Mesodermal cell (in vitro differentiated cells): ENCODE results near the gene PTK7.
A peak's percentile ranks its signal among the peaks of the same experiment; 100 is the strongest.

Source experiments
- H3K27ac ChIP-seq: 2 replicates; pipeline ENCODE4 v1.7.0; 2013; ENCODE audit warnings: mild to moderate bottlenecking, low read depth, low read length, moderate library complexity; ENCODE audit not compliant: severe bottlenecking
- H3K36me3 ChIP-seq: 2 replicates; pipeline ENCODE4 v1.7.1; 2013; ENCODE audit warnings: mild to moderate bottlenecking, low read length, moderate library complexity; ENCODE audit not compliant: control insufficient read depth, insufficient read depth
- H3K4me1 ChIP-seq: one replicate; pipeline ENCODE4 v1.7.1; 2013; ENCODE audit warnings: mild to moderate bottlenecking, low read length; ENCODE audit not compliant: insufficient read depth, control insufficient read depth, poor library complexity, severe bottlenecking
- H3K4me3 ChIP-seq: 2 replicates; pipeline ENCODE4 v1.7.0; 2013; ENCODE audit warnings: low read length, control low read depth, mild to moderate bottlenecking; ENCODE audit not compliant: insufficient read depth, poor library complexity, severe bottlenecking; ENCODE audit errors: extremely low read depth
- H3K9me3 ChIP-seq: 2 replicates; pipeline ENCODE4 v1.7.1; 2013; ENCODE audit warnings: mild to moderate bottlenecking, low read length, moderate library complexity; ENCODE audit not compliant: control insufficient read depth
- WGBS, 2 experiments: methylation state at CpG; one replicate each; pipeline ENCODE4 v1.1.5; 2013; ENCODE audit warnings: missing lambda C conversion rate in 2 of 2; ENCODE audit not compliant: insufficient coverage in 2 of 2; 5-methylcytosine and 5-hydroxymethylcytosine counted together

The PTK7 gene

DNA sequence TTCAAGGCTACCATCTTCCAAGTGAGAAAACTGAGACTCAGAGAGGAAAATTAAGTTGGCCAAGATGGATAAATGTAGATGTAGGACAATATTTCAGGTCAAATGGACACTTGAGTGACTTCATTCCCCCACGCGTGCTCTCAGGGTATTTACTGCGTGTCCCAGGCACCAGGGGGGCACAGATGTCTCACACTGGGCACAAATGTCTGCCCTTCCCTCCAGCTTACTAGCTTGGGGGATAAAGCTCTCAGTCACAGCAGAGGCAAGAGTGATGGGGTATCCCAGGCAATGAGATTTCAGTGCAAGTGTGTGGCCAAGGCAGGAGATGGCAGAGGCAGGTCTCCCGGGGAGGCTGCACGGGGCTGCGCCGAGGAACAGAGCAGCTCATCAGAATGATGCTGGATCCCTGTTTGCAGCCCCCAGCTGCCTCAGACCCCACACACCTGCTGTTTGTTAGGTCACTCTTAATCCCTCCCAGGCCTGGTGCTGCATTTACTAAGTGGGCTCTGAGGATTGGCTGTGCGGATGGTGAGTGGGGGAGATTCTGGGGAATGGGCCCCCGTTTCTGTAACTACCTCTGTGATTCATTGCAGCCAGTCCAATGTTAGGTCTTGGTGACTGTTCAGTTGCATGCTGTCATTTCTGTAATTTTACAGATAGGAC lies 44.1 kb downstream of the PTK7 start:
- 92 to 97% methylated on average over 8 to 9 of the region's 9 CpGs for WGBS, 2 experiments
- no peaks in the 10 kb centered on the region for H3K9me3 ChIP-seq
- no peak overlapping the region for H3K4me3 ChIP-seq
- peaks cover 6% of the 10 kb centered on the region for H3K36me3 ChIP-seq
- H3K27ac ChIP-seq, result peak overlapping the region; percentile 92
- peaks cover 64% of the 10 kb centered on the region for H3K4me1 ChIP-seq

DNA sequence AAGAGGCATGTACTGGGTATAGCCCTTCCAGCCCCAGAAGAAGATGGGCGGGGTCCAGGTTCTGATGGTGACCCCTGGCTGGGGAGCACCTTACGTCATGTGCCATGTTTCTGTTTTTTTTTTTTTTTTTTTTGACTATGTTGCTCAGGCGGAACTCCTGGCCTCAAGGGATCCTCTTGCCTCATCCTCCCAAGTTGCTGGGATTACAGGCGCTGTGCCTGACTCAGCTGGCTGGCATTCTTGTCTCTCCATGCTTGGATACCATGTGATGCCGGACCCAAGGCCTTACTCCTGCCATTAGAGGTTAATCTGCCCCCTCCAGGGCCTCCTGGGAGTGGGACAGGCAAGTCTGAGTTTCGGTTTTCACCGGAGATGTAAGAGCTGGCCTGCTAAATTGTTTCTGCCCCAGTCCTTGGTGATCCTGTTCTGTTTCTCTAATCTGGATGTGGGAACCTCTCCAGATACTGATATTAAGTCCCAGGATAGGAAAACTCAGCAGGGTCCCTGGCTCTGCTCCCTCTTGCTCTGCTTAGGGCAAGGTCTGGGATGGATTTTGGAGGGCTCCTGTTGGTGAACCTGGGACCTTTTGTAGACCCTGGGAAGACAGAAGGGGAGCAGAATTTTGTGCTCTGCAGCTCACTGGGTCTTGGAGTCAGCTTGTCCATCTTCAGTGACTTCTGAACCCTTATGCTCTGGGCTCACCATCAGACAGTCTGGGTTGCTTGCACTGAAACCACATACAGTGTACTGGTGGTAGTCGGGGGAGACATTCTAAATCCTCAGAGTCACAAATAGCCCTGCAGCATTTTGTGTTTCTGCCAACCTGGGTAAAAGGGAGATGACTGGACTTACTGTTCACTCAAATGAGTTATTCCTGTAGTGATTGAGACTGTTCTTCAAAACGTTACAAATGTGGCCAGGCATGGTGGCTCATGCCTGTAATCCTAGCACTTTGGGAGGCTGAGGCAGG lies 45.1 kb downstream of the PTK7 start:
- Histone ChIP-seq H3K4me3 (no peak overlapping the region), H3K27ac (peak overlapping the region; percentile 92)

DNA sequence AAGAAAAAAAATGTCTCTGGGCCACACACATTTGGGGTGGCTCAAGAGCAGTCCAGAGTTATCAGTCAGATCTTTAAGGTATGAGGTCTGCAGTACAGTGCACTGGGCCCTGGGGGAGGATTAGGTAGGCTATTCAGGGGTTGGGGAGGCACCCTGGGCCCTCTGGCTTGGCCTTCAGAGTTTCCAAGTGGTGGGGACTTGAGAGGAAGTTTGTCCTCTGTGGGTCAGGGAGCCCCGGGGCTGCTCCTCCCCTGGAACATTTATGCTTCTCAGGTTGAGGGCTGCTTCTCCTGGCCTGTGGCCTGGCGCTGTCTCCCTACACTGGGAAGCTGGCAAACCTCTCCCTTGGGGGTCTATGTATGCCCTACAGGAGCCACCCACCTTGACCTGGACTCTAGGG lies 46.0 kb downstream of the PTK7 start:
- Histone ChIP-seq H3K36me3 (peaks cover 5% of the 10 kb centered on the region), H3K9me3 (no peaks in the 10 kb centered on the region), H3K4me1 (peaks cover 59% of the 10 kb centered on the region), H3K4me3 (no peak overlapping the region), H3K27ac (peak overlapping the region; percentile 92)
- WGBS, 2 experiments, result 100% methylated on average over 1 to 2 of the region's 2 CpGs

More for the DNA sequence above, 45.1 kb downstream of the PTK7 start:
- 85 to 92% methylated on average over 8 to 9 of the region's 9 CpGs for WGBS, 2 experiments
- peaks cover 6% of the 10 kb centered on the region for H3K36me3 ChIP-seq
- no peaks in the 10 kb centered on the region for H3K9me3 ChIP-seq
- peaks cover 63% of the 10 kb centered on the region for H3K4me1 ChIP-seq

DNA sequence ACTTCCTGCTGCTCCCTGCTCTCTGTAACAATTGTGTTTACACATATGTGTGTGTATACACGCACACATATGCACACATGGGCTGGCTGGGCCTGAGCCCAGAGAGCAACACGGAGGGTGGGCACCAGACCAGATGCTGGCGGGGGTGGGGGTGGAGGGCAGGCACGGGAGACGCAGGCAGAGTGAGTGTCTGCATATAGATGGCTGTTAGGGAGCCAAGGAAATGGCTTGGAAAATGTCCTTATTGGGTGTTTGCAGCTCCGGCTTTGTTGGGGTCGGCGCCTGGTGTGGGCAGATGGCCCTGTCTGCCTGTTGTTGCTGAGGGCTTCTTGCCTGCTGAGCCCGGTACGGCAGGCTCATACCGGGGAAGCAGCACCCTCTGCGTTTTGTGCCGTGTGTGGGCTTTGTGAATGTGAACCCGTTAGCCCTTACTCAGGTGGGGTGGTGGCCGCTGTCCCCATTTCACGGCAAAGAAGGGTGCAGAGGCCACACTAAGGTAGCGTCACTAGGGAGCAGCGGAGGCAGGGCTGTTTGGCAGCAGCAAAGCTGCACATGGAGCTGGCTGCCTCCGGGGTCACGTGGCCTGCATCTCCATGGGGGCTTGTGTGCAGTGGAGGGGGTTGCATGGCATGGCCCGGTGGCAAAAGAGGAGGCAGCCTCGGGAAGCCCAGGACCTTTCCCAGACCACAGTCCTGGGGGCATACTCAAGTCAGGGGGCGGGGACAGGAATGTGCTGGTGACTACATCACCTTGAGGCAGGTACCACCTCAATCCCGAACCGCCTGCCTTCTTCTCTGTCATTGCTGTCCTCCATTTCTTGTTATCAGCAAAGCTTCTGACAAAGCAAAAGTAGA lies 47.6 kb downstream of the PTK7 start:
- peaks cover 59% of the 10 kb centered on the region for H3K4me1 ChIP-seq
- peak overlapping the region; percentile 88 for H3K27ac ChIP-seq
- H3K9me3 ChIP-seq, result no peaks in the 10 kb centered on the region
- H3K36me3 ChIP-seq, result no peaks in the 10 kb centered on the region
- no peak overlapping the region for H3K4me3 ChIP-seq
- 81% methylated on average over 23 to 24 of the region's 25 CpGs for WGBS, 2 experiments

DNA sequence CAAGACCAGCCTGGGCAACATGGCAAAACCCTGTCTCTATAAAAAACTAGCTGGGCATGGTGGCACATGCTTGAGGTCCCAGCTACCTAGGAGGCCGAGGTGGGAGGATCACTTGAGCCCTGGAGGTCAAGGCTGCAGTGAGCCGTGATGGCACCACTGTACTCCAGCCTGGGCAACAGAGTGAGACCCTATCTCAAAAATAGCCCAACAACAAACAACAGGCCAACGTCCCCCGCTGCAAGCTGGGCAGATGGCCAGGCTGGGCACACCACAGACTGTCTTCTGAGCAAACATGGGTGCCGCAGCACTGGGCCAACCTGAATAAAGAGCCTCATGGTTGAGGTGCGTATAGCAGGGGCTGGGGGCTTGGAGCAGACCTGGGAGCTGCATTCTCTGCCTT lies 48.4 kb downstream of the PTK7 start:
- Histone ChIP-seq H3K36me3 (peaks cover 2% of the 10 kb centered on the region), H3K27ac (peak overlapping the region; percentile 88), H3K4me1 (peaks cover 59% of the 10 kb centered on the region), H3K4me3 (no peak overlapping the region), H3K9me3 (no peaks in the 10 kb centered on the region)
- WGBS, 2 experiments, result 96 to 99% methylated on average over 4 to 5 of the region's 6 CpGs

DNA sequence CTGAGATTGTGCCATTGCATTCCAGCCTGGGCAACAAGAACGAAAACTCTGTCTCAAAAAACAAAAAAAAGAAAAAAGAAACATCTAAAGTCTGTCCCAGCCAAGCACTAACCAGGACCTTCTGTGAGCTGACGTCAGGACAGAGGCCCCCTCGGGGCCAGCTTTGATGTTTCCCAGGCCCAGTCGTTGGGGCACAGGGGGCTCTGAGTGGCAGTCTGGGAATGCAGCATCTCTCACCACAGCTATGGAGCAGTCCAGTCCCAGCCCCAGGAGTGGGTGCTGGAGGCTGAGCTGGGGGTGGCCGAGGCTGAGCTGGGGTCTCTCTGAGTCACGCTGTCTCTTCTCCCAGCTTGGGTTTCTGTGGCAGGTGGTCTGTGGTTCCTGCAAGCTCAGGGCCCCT lies 49.0 kb downstream of the PTK7 start:
- H3K9me3 ChIP-seq, result no peaks in the 10 kb centered on the region
- WGBS, 2 experiments, result 68 to 73% methylated on average over 5 to 6 of the region's 6 CpGs
- peak overlapping the region; percentile 88 for H3K27ac ChIP-seq
- H3K36me3 ChIP-seq, result peaks cover 7% of the 10 kb centered on the region
- no peak overlapping the region for H3K4me3 ChIP-seq
- H3K4me1 ChIP-seq, result peaks cover 56% of the 10 kb centered on the region

DNA sequence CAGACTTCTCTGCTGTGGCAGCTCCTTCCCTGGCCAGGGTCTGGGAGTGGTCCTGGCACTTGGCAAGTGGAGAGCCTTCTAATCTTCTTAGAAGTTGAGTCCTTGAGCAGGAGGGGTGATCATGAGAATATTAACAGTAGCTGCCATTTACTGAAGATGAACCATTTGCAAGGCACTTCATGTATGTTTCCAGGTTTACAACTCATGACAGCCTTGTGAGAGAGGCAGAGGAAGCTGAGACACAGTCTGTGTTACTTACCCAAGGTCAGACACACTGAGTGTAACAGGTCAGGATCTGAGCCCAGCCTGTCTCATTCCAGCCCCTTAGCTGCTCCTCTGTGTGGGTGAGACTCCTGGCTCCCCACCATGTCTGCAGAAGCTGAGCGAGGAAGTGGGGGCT lies 49.4 kb downstream of the PTK7 start:
- Histone ChIP-seq H3K4me3 (no peak overlapping the region), H3K36me3 (peaks cover 10% of the 10 kb centered on the region), H3K9me3 (no peaks in the 10 kb centered on the region), H3K4me1 (peaks cover 52% of the 10 kb centered on the region), H3K27ac (peak overlapping the region; percentile 88)
- 86 to 100% methylated on average over 1 of the region's 1 CpG for WGBS, 2 experiments

DNA sequence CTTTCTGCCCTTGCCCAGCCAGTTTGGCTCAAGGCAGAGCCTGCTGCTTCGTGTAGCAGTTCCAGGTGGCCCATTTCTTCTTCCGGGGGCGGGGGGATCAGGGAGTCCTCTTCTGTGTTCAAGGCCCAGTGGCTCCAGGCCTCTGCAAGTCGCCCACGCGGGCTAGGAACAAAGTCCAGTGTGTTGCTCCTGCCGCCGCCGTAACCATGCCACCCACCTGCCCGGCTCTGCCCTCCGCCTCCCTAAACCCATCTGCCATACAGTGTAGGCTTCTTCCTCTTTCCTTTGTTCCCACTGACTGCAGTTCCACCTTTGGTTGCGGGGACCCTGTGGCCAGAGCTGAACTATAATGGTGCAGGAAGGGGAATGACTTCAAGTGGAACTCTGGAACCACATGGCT lies 51.1 kb downstream of the PTK7 start:
- no peak overlapping the region for H3K4me3 ChIP-seq
- no peaks in the 10 kb centered on the region for H3K9me3 ChIP-seq
- no peak overlapping the region for H3K27ac ChIP-seq
- peaks cover 37% of the 10 kb centered on the region for H3K4me1 ChIP-seq
- H3K36me3 ChIP-seq, result peaks cover 26% of the 10 kb centered on the region
- 97 to 98% methylated on average over 6 to 11 of the region's 12 CpGs for WGBS, 2 experiments

DNA sequence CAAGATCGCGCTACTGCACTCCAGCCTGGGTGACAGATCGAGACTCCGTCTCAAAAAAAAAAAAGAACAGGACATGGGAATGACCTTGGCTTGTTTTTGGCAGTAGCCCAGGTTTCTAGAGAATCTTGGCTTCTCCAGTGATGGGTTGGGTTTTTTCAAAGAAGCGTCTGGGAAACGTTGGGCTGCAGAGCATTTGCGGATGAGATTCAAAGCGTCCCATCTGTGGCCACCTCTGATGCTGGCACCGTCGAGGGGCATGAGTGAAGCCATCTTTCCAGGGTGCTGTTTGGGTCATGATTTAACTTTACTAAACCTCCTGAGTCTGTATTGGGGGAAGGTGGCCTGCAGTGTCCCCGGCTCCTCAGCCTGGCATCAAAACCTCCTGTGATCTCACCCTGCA lies 51.8 kb downstream of the PTK7 start:
- Histone ChIP-seq H3K4me3 (no peak overlapping the region), H3K9me3 (no peaks in the 10 kb centered on the region), H3K27ac (no peak overlapping the region), H3K4me1 (peaks cover 32% of the 10 kb centered on the region), H3K36me3 (peaks cover 32% of the 10 kb centered on the region)
- 88 to 90% methylated on average over 10 to 11 of the region's 11 CpGs for WGBS, 2 experiments

DNA sequence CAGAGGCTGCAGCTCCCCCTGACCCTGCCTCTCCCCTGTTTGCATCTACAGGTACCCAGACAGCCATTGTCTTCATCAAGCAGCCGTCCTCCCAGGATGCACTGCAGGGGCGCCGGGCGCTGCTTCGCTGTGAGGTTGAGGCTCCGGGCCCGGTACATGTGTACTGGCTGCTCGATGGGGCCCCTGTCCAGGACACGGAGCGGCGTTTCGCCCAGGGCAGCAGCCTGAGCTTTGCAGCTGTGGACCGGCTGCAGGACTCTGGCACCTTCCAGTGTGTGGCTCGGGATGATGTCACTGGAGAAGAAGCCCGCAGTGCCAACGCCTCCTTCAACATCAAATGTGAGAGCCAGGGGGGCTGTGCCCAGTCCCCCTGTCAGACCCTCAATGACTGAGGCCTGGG lies 52.8 kb downstream of the PTK7 start:
- Histone ChIP-seq H3K4me1 (peaks cover 21% of the 10 kb centered on the region), H3K36me3 (peaks cover 43% of the 10 kb centered on the region), H3K27ac (no peak overlapping the region), H3K9me3 (no peaks in the 10 kb centered on the region), H3K4me3 (no peak overlapping the region)
- WGBS, 2 experiments, result 97 to 98% methylated on average over 13 to 16 of the region's 16 CpGs
